Activated T-cell treated with anti-CD3 and anti-CD28 coated beads, Interleukin-2, amount 50 U/mL, for 1 hour (primary cell): Measurements from ENCODE around the gene POU4F1.

Experiments
- DNase-seq: peaks from one replicate; pipeline ENCODE4 v3.0.0-alpha.2; 2020

The POU4F1 gene

DNA sequence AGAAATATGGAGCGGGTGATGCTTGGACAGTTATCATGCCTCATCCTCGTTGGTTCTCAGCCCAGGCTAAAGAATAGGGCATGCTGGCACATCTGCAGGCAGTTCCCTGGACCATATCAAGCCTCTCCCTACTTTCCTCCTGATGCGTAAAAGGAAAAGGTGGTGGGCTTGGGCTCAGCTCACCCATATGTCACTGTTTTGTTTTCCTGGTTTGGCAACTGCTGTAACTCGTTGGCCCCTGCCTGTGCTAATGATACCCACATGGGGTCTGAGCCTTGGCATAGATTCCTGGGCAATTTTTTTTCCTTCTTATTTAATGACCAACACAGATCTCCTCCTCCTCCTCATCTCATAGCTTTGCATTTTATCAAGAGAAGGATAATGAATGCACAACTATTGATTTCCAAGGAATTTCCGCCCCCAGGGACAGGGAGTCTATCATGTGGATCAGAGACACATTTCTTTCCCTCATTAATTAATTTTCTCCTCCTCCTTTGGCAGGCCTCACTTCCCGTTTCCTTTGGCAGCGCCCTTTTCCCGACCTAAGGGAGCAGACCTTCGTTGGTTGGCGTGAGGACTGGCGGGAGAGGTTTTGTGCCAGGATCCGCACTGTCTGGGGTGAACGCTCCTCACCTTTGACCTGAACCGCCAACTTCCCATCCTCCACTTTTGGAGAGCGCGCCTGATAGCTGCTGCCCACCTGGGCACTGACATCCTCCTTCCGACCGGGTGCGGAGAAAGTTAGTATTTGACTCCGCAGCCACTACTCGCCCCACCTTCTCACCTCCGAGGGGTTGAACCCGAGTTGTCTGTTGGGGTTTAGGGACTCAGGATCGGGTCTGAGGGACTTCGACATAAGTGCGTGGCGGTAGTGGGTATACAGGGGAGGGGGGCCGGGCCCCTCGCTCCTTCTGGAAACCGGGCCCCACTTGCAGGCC is 3.4 kb upstream of the POU4F1 start:
- DNase-seq: no peak

DNA sequence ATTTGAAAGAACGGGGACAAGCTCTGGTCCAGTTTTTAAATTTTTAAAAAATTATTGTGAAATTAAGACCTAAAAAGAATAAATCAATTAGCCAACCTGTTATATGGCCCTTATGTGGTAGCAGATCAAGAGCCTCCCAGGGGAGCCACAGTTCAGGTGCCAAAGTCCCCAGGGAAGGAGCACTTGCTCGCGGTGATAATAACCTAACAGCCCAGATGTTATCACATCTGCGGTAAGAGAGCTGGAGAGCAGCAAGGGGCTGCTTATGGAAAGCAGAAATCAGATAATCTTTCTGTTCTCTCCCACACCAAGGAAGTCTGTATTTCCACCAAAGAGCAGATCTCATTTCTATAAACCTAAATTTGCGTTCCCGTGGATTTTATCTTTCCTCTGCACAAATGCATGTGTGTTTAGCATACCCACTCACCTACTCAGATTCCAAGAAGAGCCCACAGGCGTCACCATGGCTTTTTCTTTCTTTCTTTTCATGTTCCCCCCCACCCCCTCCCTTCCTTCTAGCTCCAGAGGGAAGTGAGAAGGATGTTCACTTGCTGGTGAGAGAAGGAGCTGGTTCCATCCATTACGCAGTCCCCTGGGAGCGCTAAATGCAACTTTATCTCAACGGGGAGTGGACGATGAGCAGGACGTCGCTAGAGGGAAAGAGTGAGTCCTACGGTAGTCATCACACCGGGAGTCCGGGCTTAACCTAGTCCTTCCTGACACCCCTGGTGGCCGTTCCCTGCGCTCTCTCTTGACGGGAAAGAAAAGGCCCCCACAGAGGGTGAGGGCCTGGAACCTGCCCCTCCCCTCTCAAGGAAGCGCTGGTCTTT is 1.6 kb upstream of the POU4F1 start:
- no peak for DNase-seq

DNA sequence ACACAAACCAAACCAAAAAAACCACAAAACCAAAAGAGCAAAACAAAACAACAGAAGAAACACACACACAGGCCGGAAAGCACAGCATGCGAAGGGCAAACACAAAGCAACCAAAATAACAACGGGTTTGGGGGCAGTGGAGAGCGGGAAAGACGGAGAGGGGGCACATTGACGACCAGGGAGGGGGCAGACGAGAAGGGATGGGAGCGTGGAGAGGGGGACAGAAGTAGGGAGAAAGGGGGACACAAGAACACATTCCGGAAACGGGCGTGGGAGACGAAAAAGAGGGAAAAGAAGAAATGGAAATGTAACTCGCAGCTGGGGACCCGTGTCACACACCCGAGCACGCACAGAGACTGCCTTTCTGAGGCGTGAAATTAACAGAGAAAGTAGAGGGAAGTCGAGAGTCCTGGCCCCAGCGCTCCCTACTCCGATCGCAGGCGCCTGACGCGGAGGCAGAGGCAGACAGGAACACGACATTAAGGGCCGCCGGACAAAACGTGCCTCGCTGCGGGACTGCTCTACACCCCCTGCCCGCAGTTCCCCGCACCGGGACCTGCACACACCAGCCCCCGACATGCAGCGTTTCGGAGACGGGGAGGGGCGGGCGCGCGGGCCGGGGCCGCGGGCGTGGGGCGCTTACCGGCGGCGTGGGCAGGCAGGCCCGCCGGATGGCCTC is 652 bp downstream of the POU4F1 start:
- DNase-seq: no peak

DNA sequence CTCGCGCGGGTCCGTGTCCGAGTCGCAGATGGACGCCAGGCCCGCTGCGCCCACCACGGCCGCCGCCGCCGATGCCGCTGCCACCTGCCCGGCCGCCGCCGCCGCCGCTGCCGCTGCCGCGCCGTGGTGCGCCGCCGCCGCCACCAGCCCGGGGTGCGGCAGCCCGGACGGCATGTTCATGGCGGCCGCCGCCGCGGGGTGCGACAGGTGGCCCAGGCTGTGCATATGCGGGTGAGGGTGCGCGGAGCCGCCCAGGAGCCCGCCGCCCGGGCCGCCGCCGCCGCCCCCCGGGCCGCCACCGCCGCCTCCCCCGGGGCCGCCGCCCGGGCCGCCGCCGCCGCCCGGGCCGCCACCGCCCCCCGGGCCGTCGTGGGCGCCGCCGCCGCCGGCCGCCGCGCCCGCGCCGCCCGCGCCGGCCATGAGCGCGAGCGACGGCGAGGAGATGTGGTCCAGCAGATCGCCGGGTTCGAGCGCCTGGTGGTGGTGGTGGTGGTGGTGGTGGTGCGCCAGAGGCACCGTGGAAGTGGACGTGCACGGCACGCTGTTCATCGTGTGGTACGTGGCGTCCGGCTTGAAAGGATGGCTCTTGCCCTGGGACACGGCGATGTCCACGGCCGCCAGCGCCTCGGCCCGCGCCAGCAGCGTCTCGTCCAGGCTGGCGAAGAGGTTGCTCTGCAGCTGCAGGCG is 1.3 kb downstream of the POU4F1 start:
- DNase-seq: no peak

DNA sequence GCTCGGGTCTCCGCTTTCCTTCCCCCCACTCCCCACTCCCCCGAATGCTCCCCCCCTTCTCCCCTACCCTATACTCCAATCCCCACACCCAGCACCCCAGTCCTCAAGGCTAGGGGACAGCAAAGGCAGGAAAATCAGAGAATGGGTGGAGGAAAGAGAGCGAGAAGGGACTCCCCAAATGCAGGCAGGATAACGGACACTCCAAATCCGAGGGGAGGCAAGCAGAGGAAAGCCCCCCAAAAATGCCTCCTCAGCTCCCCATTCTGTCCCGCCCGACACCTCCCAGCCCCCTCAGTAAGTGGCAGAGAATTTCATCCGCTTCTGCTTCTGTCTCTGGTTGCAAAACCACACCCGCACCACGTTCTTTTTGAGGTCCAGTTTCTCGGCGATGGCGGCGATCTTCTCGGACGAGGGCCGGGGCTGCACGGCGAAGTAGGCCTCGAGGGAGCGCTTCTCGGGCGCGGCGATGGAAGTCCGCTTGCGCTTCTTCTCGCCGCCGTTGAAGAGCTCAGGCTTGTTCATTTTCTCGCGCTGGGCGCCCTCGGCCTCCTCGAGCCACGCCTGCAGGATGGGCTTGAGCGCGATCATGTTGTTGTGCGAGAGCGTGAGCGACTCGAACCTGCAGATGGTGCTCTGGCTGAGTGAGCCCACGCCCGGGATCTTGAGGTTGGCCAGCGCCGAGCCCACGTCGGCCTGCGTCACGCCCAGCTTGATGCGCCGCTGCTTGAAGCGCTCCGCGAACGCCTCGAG is 2.1 kb downstream of the POU4F1 start:
- no peak for DNase-seq

DNA sequence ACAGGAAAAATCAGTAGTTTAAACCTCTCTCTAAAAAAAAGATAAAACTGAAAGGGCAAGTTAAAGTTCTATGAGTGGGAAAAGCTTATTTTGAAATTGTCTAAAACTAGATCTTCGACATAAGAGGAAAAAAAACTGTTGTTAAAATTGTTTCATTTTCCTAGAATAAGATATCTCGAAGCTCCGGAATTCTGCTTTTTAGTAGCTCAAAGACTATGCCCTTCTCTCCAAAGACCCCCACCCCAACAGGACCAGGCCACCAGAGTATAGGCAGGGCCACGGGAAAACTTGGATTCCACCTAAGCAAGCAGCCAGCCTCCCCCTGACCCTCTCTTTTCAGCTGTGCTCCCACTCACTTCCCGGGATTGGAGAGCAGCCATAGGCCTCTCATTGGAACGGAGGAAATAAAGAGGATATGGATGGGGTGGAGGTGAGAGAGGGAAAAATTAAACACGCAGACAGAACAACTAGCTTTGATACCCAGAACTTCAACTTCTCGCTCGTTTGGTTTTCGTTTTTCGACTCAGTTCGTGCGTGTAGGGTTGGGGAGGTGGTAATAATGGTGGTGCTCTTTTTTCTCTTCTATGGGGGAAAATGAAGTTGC is 3.0 kb downstream of the POU4F1 start:
- DNase-seq: no peak

DNA sequence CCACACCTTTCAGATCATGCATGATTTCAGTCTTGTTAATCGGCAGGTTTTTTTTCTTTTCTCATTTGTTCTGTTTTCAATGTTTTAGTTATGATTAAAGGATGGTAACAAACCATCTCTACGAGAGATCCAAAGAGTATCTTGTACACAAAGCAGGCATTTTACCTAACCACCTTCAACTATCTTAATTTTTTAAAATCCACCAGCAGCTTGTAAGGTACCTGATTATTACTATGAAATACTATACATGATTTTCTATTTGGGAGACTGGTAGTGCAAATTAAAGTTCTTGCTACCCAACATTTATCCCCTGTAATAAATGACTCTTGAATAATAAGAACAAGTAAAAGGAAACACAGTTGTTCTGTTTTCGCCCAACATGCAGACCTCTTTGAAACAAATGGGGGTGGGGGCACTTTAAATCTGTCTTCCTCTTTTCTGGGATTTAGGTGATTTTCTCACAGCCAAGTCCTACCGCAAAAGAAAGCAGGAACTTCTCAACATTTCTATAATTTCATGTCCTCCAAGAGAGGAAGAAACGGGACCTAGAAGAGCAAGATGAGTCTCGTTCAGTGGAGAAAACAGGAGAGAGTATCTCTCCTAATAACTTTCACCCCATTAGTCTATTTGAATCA is 3.6 kb downstream of the POU4F1 start:
- DNase-seq: no peak

DNA sequence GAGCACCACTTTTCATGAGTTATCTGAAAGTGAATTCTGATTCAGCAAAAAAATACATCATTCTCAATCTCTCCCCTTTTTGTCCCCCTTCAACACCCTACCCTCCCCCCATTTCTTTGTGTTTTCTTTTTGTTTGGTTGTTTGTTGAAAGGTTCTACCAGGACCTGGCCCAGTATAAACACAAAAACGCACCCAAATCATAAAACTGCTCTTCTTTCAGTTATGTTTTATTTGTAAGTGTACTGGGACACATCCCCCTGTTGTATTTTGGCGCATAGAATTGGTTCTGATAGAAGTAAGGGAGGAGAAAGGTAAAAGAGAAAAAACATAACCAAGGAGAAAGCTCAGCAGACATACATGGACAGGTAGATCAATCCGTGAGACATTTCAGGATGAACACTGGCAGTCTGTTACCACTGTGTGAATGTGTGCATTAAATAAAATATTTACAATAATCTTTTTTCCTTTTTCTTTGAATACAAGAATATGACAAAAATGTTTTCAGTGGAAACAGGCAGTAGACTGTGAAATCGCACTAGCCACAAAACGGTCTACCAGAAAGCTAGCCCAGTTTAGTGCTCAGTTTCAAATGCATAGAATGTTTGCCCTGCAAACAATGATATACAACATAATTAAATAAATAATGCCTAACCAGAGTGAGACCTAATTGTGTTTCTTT is 4.2 kb downstream of the POU4F1 start:
- no peak for DNase-seq

DNA sequence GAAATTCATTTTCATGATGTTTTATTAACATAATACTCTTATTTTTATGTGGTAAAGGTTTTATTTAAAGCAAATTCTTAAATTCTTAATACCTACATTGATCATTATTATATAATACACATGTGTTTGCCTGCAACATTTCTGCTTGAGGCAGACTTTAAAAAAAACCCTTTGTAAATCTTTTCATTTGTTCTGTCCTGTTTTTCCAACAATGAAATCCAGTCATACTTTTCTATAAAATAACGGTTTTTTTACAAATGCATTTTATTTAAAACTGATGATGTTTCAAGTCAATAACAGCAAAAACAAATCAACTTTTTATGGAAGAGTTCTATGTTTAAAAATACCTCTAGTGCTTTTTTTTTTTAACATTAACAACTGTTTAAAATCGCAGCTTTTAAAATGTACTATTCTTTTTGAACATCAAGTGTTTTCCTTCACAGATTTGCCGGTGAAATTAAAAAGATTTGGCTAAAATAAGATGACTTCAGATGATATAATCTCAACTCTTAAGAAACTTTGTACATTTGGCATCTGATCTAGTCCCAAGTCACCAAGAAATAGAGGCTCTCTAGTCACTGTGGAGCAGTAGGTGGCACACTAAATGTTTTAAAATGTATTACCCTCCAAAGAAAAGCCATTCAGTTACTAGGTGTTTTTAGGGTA is 5.1 kb downstream of the POU4F1 start:
- DNase-seq: no peak

DNA sequence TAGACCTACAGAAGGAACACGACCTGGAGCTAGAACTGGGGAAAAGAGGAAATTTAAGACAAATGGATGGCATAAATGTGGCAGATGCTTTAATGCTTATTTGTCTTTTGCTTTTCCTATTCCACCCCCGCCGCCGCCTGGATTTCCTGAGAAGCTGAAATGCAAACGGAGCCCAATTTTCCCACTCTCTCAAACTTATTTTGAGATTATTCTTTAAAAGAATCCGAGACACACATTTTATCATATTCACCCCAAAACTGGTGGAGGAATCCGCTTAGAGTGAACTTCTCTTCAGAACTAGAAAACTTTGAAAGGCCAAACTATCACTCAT is 5.8 kb downstream of the POU4F1 start:
- no peak for DNase-seq

DNA sequence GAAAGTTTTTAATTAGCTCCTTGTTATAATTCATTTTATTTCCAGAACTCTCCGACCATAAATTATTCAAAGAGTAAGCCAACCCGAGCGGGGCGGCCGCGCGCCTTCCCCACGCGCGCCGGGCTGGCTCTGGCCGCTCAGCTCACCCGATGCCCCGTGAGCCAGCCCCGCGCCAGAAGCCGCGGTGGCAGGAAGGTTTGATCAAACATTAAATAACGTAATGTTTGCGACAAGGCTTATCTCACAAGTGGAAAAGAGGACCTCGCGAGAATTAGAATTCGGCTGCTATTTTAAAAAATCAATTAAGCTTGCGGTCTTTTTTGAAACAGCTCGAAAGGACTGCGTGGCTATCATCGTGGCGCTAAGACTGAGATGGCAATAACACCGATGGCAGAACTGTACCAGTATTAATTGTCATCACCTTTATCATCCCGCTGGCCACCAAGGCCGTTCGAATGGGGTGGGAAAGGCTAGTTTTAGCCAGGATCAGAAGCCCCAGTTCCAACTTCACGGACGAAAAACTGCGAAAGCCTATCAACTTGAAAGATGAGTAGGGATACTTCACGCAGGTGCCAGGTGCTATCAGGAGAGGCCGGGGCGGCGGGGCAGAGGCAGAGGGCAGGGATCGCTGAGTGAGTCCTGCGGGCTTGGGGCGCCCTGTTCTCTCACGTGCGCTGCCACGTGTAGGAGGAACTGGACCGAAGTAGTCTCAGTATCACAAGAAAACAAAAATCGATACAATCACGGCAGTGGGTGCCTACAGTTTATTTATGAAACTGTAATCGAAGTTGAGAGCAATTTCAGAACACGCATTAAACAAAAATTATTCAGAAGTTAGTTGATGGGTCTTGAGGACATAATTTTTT is 6.4 kb downstream of the POU4F1 start:
- no peak for DNase-seq

DNA sequence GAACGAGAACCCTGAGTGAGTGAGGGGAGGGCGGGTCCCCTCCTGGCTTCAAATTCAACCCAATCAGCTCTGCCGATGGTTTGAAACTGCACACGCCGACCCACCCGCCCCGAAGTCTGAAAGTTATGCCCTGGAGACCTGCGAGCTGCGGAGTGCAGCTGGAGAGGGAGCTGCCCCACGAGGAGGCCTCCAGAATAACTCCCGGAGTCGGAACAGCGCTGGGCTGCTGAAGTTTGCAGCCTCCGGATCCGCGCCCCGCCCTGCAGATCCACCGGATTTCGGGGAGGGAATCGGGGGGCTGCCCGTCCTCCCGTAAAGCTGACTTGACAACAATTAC is 7.0 kb downstream of the POU4F1 start:
- no peak for DNase-seq

DNA sequence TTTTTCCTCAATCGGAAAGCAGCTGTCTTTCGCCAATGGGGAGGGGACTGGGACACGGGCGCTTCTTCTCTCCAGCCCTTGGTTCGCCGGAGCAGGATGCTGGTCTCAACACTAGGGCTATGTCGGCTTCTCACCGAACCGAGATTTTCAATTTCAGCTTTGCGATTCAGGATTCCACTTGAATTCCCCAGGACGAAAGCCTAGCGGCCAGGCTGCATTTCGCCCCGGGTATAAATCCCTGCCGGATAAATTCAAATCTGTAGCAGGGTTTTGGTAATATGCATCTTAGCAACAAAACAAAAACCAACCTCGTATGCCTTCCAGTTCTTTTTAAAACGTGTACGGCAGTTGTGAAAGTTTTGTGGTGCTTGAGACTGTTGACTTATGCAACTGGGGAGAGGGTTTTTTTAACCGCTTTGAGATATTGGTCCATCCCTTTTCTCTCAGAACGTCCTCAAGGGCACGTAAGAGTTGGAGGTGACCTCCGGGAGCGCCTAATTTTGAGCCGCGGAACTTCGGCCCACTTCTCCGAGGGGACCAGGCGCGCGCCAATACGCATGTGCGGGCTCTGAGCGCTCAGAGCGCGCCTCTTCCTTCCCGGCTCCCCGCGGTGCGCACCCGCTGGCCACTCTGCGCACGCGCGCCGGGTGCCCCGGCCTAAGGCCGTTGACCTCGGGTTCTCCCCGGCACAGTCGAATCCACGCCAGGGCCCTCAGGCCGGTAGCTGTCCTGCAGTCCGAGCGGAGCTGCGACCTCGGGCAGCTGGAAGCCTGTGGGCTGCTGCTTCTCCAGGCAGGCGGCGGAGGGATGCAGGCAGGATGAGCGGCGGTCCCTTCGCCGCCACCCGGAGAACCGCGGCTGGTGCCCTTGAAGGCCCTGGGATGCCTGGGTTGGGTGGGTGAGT is 7.6 kb downstream of the POU4F1 start:
- no peak for DNase-seq

DNA sequence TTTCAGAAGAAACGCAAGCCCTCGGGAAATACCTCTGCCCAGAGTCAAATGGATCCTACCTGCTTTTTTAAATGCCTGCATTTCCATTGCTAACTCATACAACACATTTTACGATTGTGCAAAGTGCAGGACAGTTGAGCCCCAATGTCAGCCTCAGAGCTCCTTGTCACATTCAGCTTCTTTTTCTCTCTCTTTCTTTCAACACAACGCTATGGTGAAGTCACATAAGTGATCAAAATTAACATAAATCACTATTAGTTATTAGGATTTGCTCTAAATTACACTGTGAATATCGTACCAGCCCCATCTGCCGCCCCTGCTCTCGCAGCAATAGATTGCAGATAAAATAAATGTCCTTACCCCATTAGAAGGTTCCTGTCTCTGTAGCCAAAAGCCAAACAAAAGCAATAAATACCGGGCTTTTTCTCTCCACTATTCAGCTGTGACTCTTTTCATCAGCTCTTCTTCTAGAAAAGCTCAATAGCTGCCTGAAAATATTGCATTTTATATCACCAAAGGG is 8.8 kb downstream of the POU4F1 start:
- DNase-seq: no peak

DNA sequence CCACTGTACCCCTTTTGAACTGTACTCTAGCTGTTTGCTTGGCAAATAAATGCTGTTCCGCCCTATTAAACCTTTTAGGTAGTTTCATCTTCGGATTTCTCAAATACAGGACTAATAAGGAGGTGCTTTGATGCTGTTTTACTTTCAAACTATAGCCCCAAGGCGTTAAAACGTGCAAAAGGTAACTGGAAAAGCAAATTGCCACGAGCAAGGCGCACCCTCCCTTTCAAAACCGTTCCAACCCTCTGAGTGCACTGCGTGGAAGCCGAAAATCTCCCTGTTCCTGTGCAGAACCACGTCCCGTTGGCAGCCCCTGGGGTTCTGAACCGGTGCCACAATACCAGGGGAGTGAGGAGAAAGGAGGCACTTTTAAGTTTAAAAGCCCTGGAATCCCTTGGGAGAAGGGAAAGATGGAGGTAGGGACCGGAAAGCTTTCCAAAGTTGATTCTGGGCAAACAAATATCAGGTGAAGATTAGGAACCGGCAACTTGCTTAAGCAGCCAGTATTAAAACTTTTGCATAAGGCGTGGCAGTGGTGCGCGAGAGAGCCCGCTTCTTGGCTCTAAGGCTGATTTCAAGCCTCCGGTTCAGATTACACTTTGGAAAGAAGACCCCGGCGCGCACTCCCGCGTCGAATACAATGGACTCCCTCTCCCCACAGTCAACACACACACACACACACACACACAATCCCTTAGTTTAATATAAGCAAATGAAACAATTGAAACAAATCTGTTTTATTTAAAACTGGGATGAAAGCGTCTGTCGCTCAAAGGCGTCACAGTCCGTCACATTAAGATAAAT is 9.5 kb downstream of the POU4F1 start:
- no peak for DNase-seq

DNA sequence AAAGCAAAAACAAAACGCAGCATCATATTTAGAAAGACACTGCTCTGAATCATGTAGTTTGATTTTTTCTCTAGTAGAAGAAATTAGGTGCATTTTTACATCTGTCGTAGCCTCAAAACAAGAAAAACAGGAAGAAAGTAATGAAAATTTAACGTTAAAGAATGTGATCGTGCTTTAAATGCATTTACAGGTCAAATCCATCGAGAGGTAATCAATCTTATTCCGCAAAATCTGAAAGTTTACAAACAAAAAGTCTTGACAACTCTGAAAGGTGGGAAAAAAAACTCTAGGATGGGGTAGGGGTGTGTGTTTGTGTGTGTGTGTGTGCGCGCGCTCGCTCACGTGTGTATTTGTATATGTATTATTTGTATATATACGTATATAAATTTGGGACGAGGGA is 10.2 kb downstream of the POU4F1 start:
- no peak for DNase-seq

DNA sequence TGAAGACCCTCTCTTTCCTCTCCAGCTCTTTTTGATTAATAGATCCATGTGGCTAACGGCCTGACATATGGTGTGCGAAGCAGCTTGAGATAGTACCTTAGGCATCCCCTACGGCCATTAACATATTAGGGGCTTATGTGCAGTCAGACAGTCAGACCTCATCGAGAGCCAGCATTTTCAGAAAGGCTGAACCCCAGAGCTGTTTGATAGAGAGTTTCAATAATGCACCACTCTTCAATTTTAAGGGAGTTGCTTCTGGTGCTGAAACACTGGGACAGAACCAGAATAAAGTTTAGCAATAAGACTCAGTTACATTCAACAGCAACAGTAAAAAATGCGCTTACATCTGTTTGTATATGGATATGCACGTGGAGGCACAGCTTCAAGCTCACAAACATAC is 10.8 kb downstream of the POU4F1 start:
- no peak for DNase-seq
